ENCODE measurements around the gene ANKRD55. TPM values are rescaled to one million over a fixed set of nuclear protein-coding genes. Genes with fewer than 3 reads are reported as not detected.

Gene ANKRD55
- total RNA-seq, 2 experiments from 2014 or later: not detected

GRCh38 chr5:56144211-56144610, 88.9 kb downstream of the ANKRD55 start:
- no TSS peak for BruUV-seq (replicated peaks)
- Histone ChIP-seq H3K9me2 (ENCODE audit: insufficient read depth, low read length) (no peaks in the 10 kb centered on the region), H3K27ac (ENCODE audit: low read depth, low read length, poor library complexity, severe bottlenecking) (no peak overlapping the region), H3K4me3 (ENCODE audit: low read depth, low read length, poor library complexity, severe bottlenecking) (no peak overlapping the region), H3K36me3 (ENCODE audit: insufficient read depth, low read length) (no peaks in the 10 kb centered on the region), H3K79me2 (ENCODE audit: insufficient read depth, low read depth, low read length) (no peaks in the 10 kb centered on the region), H4K20me1 (ENCODE audit: insufficient read depth, low read length) (no peaks in the 10 kb centered on the region), H3K4me2 (ENCODE audit: low read length) (no peak overlapping the region), H2AFZ (ENCODE audit: low read length) (no peak overlapping the region), H3K4me1 (ENCODE audit: insufficient read depth, low read length, poor library complexity, severe bottlenecking) (no peaks in the 10 kb centered on the region), H3K9me3 (ENCODE audit: low read length) (no peaks in the 10 kb centered on the region)
- TF ChIP-seq CTCF (conservative IDR thresholded peaks at IDR 0.05; ENCODE audit: low read length): no peak
- TF ChIP-seq EZH2phosphoT487 (IDR thresholded peaks at IDR 0.05; ENCODE audit: borderline replicate concordance, low read depth, low read length): no peak
- ChIA-PET CTCF (ENCODE audit: unreplicated experiment) (no interaction called here), POLR2A (no interaction called here)
- intact Hi-C loops (cut with micrococcal nuclease; ENCODE audit: unreplicated experiment): no loop called here
- DNase-seq (ENCODE audit: low spot score): no peak

- Histone ChIP-seq H3K27ac (ENCODE audit: low read depth, low read length, poor library complexity, severe bottlenecking) (no peak overlapping the region), H3K4me3 (ENCODE audit: low read depth, low read length, poor library complexity, severe bottlenecking) (no peak overlapping the region), H3K36me3 (ENCODE audit: insufficient read depth, low read length) (no peaks in the 10 kb centered on the region), H2AFZ (ENCODE audit: low read length) (no peak overlapping the region), H3K9me3 (ENCODE audit: low read length) (no peaks in the 10 kb centered on the region), H3K9me2 (ENCODE audit: insufficient read depth, low read length) (no peaks in the 10 kb centered on the region), H3K4me1 (ENCODE audit: insufficient read depth, low read length, poor library complexity, severe bottlenecking) (no peaks in the 10 kb centered on the region), H4K20me1 (ENCODE audit: insufficient read depth, low read length) (no peaks in the 10 kb centered on the region), H3K4me2 (ENCODE audit: low read length) (no peak overlapping the region), H3K79me2 (ENCODE audit: insufficient read depth, low read depth, low read length) (no peaks in the 10 kb centered on the region)
- BruUV-seq (replicated peaks): no TSS peak
- CTCF ChIA-PET (ENCODE audit: unreplicated experiment): no interaction called here
- TF ChIP-seq EZH2phosphoT487 (IDR thresholded peaks at IDR 0.05; ENCODE audit: borderline replicate concordance, low read depth, low read length): no peak
- no peak for TF ChIP-seq CTCF (conservative IDR thresholded peaks at IDR 0.05; ENCODE audit: low read length)
- DNase-seq (ENCODE audit: low spot score): no peak
- intact Hi-C loops (cut with micrococcal nuclease; ENCODE audit: unreplicated experiment): no loop called here
- POLR2A ChIA-PET: no interaction called here
These were observed 89.8 kb downstream of the ANKRD55 start for GRCh38 chr5:56143373-56143714.

- DNase-seq (ENCODE audit: low spot score): no peak
- intact Hi-C loops (cut with micrococcal nuclease; ENCODE audit: unreplicated experiment): no loop called here
- ChIA-PET POLR2A (interaction anchor here (0.6 kb wide), 1 partner anchor 11 kb away, joined by 4 read pairs; no protein-coding TSS in a partner anchor), CTCF (ENCODE audit: unreplicated experiment) (no interaction called here)
- no TSS peak for BruUV-seq (replicated peaks)
- TF ChIP-seq CTCF (conservative IDR thresholded peaks at IDR 0.05; ENCODE audit: low read length): no peak
- no peak for TF ChIP-seq EZH2phosphoT487 (IDR thresholded peaks at IDR 0.05; ENCODE audit: borderline replicate concordance, low read depth, low read length)
- Histone ChIP-seq H3K9me2 (ENCODE audit: insufficient read depth, low read length) (no peaks in the 10 kb centered on the region), H3K4me3 (ENCODE audit: low read depth, low read length, poor library complexity, severe bottlenecking) (no peak overlapping the region), H3K4me2 (ENCODE audit: low read length) (no peak overlapping the region), H3K27ac (ENCODE audit: low read depth, low read length, poor library complexity, severe bottlenecking) (no peak overlapping the region), H4K20me1 (ENCODE audit: insufficient read depth, low read length) (no peaks in the 10 kb centered on the region), H2AFZ (ENCODE audit: low read length) (no peak overlapping the region), H3K9me3 (ENCODE audit: low read length) (no peaks in the 10 kb centered on the region), H3K4me1 (ENCODE audit: insufficient read depth, low read length, poor library complexity, severe bottlenecking) (no peaks in the 10 kb centered on the region), H3K36me3 (ENCODE audit: insufficient read depth, low read length) (no peaks in the 10 kb centered on the region), H3K79me2 (ENCODE audit: insufficient read depth, low read depth, low read length) (no peaks in the 10 kb centered on the region)
These were observed 90.3 kb downstream of the ANKRD55 start for GRCh38 chr5:56142614-56143372.
